Neural cell (in vitro differentiated cells): ENCODE measurements around the gene SALL3.

ENCODE experiments used
- POLR2AphosphoS5 ChIP-seq: IDR thresholded peaks from 2 replicates; pipeline ENCODE4 v1.6.1; 2012
- TF ChIP-seq, protein P1 (sequence below): fragments of 450-650 bp; IDR thresholded peaks from 2 replicates; pipeline ENCODE4 v1.5.1; 2014; ENCODE audit warnings: antibody characterized with exemption, mild to moderate bottlenecking, moderate library complexity; ENCODE audit not compliant: poor library complexity, severe bottlenecking
- TF ChIP-seq, protein P2 (sequence below): IDR thresholded peaks from 2 replicates; pipeline ENCODE4 v1.6.1; 2012; ENCODE audit warnings: borderline replicate concordance

- TF ChIP-seq, protein P1, sequence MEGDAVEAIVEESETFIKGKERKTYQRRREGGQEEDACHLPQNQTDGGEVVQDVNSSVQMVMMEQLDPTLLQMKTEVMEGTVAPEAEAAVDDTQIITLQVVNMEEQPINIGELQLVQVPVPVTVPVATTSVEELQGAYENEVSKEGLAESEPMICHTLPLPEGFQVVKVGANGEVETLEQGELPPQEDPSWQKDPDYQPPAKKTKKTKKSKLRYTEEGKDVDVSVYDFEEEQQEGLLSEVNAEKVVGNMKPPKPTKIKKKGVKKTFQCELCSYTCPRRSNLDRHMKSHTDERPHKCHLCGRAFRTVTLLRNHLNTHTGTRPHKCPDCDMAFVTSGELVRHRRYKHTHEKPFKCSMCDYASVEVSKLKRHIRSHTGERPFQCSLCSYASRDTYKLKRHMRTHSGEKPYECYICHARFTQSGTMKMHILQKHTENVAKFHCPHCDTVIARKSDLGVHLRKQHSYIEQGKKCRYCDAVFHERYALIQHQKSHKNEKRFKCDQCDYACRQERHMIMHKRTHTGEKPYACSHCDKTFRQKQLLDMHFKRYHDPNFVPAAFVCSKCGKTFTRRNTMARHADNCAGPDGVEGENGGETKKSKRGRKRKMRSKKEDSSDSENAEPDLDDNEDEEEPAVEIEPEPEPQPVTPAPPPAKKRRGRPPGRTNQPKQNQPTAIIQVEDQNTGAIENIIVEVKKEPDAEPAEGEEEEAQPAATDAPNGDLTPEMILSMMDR = no peak
- TF ChIP-seq, protein P2, sequence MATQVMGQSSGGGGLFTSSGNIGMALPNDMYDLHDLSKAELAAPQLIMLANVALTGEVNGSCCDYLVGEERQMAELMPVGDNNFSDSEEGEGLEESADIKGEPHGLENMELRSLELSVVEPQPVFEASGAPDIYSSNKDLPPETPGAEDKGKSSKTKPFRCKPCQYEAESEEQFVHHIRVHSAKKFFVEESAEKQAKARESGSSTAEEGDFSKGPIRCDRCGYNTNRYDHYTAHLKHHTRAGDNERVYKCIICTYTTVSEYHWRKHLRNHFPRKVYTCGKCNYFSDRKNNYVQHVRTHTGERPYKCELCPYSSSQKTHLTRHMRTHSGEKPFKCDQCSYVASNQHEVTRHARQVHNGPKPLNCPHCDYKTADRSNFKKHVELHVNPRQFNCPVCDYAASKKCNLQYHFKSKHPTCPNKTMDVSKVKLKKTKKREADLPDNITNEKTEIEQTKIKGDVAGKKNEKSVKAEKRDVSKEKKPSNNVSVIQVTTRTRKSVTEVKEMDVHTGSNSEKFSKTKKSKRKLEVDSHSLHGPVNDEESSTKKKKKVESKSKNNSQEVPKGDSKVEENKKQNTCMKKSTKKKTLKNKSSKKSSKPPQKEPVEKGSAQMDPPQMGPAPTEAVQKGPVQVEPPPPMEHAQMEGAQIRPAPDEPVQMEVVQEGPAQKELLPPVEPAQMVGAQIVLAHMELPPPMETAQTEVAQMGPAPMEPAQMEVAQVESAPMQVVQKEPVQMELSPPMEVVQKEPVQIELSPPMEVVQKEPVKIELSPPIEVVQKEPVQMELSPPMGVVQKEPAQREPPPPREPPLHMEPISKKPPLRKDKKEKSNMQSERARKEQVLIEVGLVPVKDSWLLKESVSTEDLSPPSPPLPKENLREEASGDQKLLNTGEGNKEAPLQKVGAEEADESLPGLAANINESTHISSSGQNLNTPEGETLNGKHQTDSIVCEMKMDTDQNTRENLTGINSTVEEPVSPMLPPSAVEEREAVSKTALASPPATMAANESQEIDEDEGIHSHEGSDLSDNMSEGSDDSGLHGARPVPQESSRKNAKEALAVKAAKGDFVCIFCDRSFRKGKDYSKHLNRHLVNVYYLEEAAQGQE = no peak
- no peak for TF ChIP-seq POLR2AphosphoS5
Observed at GRCh38 chr18:78993014-78993926, 13.7 kb downstream of the SALL3 start.
